ENCODE data around the gene SPON1.

- TF ChIP-seq EZH2phosphoT487 (IDR thresholded peaks at IDR 0.05; ENCODE audit: borderline replicate concordance, low read length) (no peak), CTCF (conservative IDR thresholded peaks at IDR 0.05; ENCODE audit: low read depth, low read length) (no peak), EZH2 (IDR thresholded peaks at IDR 0.05; ENCODE audit: low read length, unreplicated experiment) (no peak)
Observed at GRCh38 chr11:13962562-13963168, at the start of gene SPON1.
